H1 (cell line): ENCODE measurements around the gene CDC42. TPM values are rescaled to one million over a fixed set of nuclear protein-coding genes. Genes with fewer than 3 reads are reported as not detected.

Source experiments
- CTCF ChIA-PET: fragments of 300-600 bp; sonication (Branson Sonifier 250); formaldehyde crosslinking; loops from one replicate; lab custom pipeline; 2021; ENCODE audit not compliant: partially characterized antibody; lab: Charles Lee
- POLR2A ChIA-PET: fragments of 300-600 bp; sonication (Branson Sonifier 250); formaldehyde crosslinking; loops from one replicate; lab custom pipeline; 2021; ENCODE audit warnings: inconsistent platforms; ENCODE audit not compliant: partially characterized antibody; lab: Charles Lee
- DNase-seq, 2 experiments: peaks; one replicate each; pipeline versions ENCODE4 v3.0.0 to v3.0.0-alpha.2; 2010 to 2022; ENCODE audit warnings: low spot score in 2 of 2, low read depth in 1 of 2, mixed read lengths in 1 of 2
- FAIRE-seq: peaks from 2 replicates; lab custom pipeline; 2011; peaks lifted over from hg19 to GRCh38; lab: Jason Lieb, UNC
- H2AFZ ChIP-seq: 2 replicates; pipeline ENCODE4 v1.8.1; 2012; ENCODE audit warnings: low read length, inconsistent platforms
- H2AK5ac ChIP-seq: 2 replicates; pipeline ENCODE4 v1.6.1; 2013; ENCODE audit warnings: low read depth, low read length
- H2BK120ac ChIP-seq: replicated peaks from 2 replicates; pipeline ENCODE3; 2013; ENCODE audit warnings: low read depth, low read length, inconsistent platforms
- H2BK12ac ChIP-seq: 2 replicates; pipeline ENCODE4 v1.6.1; 2013; ENCODE audit warnings: low read depth, low read length
- H2BK15ac ChIP-seq: 2 replicates; pipeline ENCODE4 v1.6.1; 2013; ENCODE audit warnings: low read length
- H2BK20ac ChIP-seq: 2 replicates; pipeline ENCODE4 v1.6.1; 2013; ENCODE audit warnings: low read length
- H2BK5ac ChIP-seq: 2 replicates; pipeline ENCODE4 v1.6.1; 2013; ENCODE audit warnings: low read depth, low read length
- H3K14ac ChIP-seq: 2 replicates; pipeline ENCODE4 v1.6.1; 2013; ENCODE audit warnings: inconsistent platforms; ENCODE audit not compliant: insufficient read length
- H3K18ac ChIP-seq: 2 replicates; pipeline ENCODE4 v1.6.1; 2013; ENCODE audit warnings: low read length; ENCODE audit errors: extremely low read depth
- H3K23ac ChIP-seq: 2 replicates; pipeline ENCODE4 v1.6.1; 2013; ENCODE audit warnings: inconsistent platforms; ENCODE audit not compliant: insufficient read length
- H3K23me2 ChIP-seq: 2 replicates; pipeline ENCODE4 v1.6.1; 2013; ENCODE audit warnings: low read depth, low read length
- H3K27ac ChIP-seq: 2 replicates; pipeline ENCODE4 v1.6.1; 2011; ENCODE audit warnings: low read depth, low read length, inconsistent platforms
- H3K27me3 ChIP-seq, 4 experiments: replicated peaks in 1 of 4; 1 replicate in 1 of 4; 2 replicates in 3 of 4; pipeline versions ENCODE4 v1.6.1 to v1.8.1; 2011 to 2013; ENCODE audit warnings: low read length in 3 of 4, mild to moderate bottlenecking in 3 of 4, inconsistent platforms in 2 of 4, mixed read lengths in 2 of 4, moderate library complexity in 1 of 4; ENCODE audit not compliant: control insufficient read depth in 3 of 4, insufficient read depth in 3 of 4; ENCODE audit errors: extremely low read depth in 1 of 4
- H3K36me3 ChIP-seq, 4 experiments: 2 replicates each; pipeline versions ENCODE4 v1.6.1 to v1.8.1; 2011 to 2013; ENCODE audit warnings: mild to moderate bottlenecking in 4 of 4, low read length in 3 of 4, moderate library complexity in 2 of 4, control low read depth in 1 of 4, inconsistent platforms in 1 of 4; ENCODE audit not compliant: insufficient read depth in 4 of 4, control insufficient read depth in 2 of 4
- H3K4ac ChIP-seq: replicated peaks from 2 replicates; pipeline ENCODE3; 2013; ENCODE audit warnings: low read length, low read depth, mixed read lengths, inconsistent platforms; ENCODE audit not compliant: insufficient read length
- H3K4me1 ChIP-seq, 4 experiments: replicated peaks in 1 of 4; 1 replicate in 1 of 4; 2 replicates in 3 of 4; pipeline versions ENCODE4 v1.6.1 to v1.8.1; 2011 to 2013; ENCODE audit warnings: low read length in 3 of 4, inconsistent platforms in 2 of 4, mixed read lengths in 1 of 4; ENCODE audit not compliant: insufficient read depth in 4 of 4, control insufficient read depth in 3 of 4
- H3K4me2 ChIP-seq, 2 experiments: 2 replicates each; pipeline versions ENCODE4 v1.6.1 to v1.8.1; 2011 to 2013; ENCODE audit warnings: low read depth in 2 of 2, low read length in 2 of 2, control low read depth in 1 of 2, inconsistent platforms in 1 of 2, mild to moderate bottlenecking in 1 of 2; ENCODE audit not compliant: insufficient read depth in 1 of 2
- H3K4me3 ChIP-seq, 4 experiments: fragments of 200-600, 300-600 bp in 1 of 4; sonication (generic), shearing (Covaris generic), sonication (Bioruptor Twin) in 1 of 4; 2 replicates each; pipeline versions ENCODE4 v1.5.1 to v1.8.1; 2011 to 2016; ENCODE audit warnings: low read length in 4 of 4, low read depth in 3 of 4, control low read depth in 2 of 4, inconsistent platforms in 2 of 4, mild to moderate bottlenecking in 2 of 4, mixed read lengths in 1 of 4, moderate library complexity in 1 of 4; ENCODE audit not compliant: insufficient read depth in 2 of 4; ENCODE audit errors: extremely low read depth in 1 of 4
- H3K56ac ChIP-seq: replicated peaks from 2 replicates; pipeline ENCODE3; 2013; ENCODE audit warnings: low read depth, mild to moderate bottlenecking, mixed read lengths, low read length, inconsistent platforms; ENCODE audit not compliant: insufficient read length
- H3K79me1 ChIP-seq: 2 replicates; pipeline ENCODE4 v1.6.1; 2013; ENCODE audit warnings: low read depth, low read length, control low read depth
- H3K79me2 ChIP-seq, 2 experiments: 2 replicates each; pipeline versions ENCODE4 v1.6.1 to v1.8.1; 2012 to 2013; ENCODE audit warnings: low read length in 2 of 2, mild to moderate bottlenecking in 2 of 2, inconsistent platforms in 1 of 2; ENCODE audit not compliant: insufficient read depth in 2 of 2, control insufficient read depth in 1 of 2
- H3K9ac ChIP-seq, 4 experiments: replicated peaks in 1 of 4; 1 replicate in 1 of 4; 2 replicates in 3 of 4; pipeline versions ENCODE4 v1.6.1 to v1.8.1; 2011 to 2013; ENCODE audit warnings: low read depth in 3 of 4, low read length in 3 of 4, control low read depth in 2 of 4, mild to moderate bottlenecking in 2 of 4, moderate library complexity in 2 of 4, inconsistent platforms in 1 of 4; ENCODE audit errors: extremely low read depth in 1 of 4
- H3K9me3 ChIP-seq, 2 experiments: 2 replicates each; pipeline versions ENCODE4 v1.6.1 to v1.8.1; 2012 to 2013; ENCODE audit warnings: mild to moderate bottlenecking in 2 of 2, moderate library complexity in 2 of 2, control low read depth in 1 of 2, inconsistent platforms in 1 of 2, low read depth in 1 of 2, low read length in 1 of 2, mixed read lengths in 1 of 2; ENCODE audit not compliant: insufficient read depth in 2 of 2
- H4K20me1 ChIP-seq, 2 experiments: replicated peaks in 1 of 2; 2 replicates each; pipeline versions ENCODE3 to v1.8.1; 2011 to 2013; ENCODE audit warnings: inconsistent platforms in 2 of 2, low read length in 2 of 2, mild to moderate bottlenecking in 1 of 2; ENCODE audit not compliant: insufficient read depth in 2 of 2, control insufficient read depth in 1 of 2
- H4K5ac ChIP-seq: 2 replicates; pipeline ENCODE4 v1.6.1; 2013; ENCODE audit warnings: low read length, low read depth, mixed read lengths, inconsistent platforms; ENCODE audit not compliant: insufficient read length
- H4K8ac ChIP-seq: 2 replicates; pipeline ENCODE4 v1.8.0; 2013; ENCODE audit warnings: mild to moderate bottlenecking, moderate library complexity, low read length, inconsistent platforms; ENCODE audit not compliant: insufficient read depth; ENCODE audit errors: extremely low read depth
- H4K91ac ChIP-seq: replicated peaks from 2 replicates; pipeline ENCODE3; 2013; ENCODE audit warnings: low read length, mixed read lengths, inconsistent platforms; ENCODE audit not compliant: insufficient read length
- CHD2 ChIP-seq: IDR thresholded peaks from 2 replicates; pipeline ENCODE4 v1.6.1; 2012; ENCODE audit warnings: low read length, improper control_type of control experiment
- CREB1 ChIP-seq: IDR thresholded peaks from 2 replicates; pipeline ENCODE4 v1.6.1; 2012; ENCODE audit warnings: inconsistent platforms
- NANOG ChIP-seq: IDR thresholded peaks from 2 replicates; pipeline ENCODE4 v1.6.1; 2011; ENCODE audit warnings: low read length, low read depth, mild to moderate bottlenecking, inconsistent platforms; ENCODE audit not compliant: insufficient read depth, poor library complexity, severe bottlenecking
- RXRA ChIP-seq: IDR thresholded peaks from 2 replicates; pipeline ENCODE4 v1.6.1; 2011; ENCODE audit warnings: low read depth, mild to moderate bottlenecking, low read length, moderate library complexity; ENCODE audit not compliant: insufficient read depth
- SIX5 ChIP-seq: IDR thresholded peaks from 2 replicates; pipeline ENCODE4 v1.6.1; 2011; ENCODE audit warnings: mild to moderate bottlenecking, low read depth, low read length
- SP2 ChIP-seq: IDR thresholded peaks from 2 replicates; pipeline ENCODE4 v1.6.1; 2012; ENCODE audit warnings: mild to moderate bottlenecking, low read length, inconsistent platforms
- TAF7 ChIP-seq: optimal IDR thresholded peaks from 2 replicates; pipeline ENCODE3; 2011; ENCODE audit warnings: low read depth, mild to moderate bottlenecking, inconsistent platforms, low read length, moderate library complexity, borderline replicate concordance
- TCF12 ChIP-seq: IDR thresholded peaks from 2 replicates; pipeline ENCODE4 v1.6.1; 2011; ENCODE audit warnings: low read depth, mild to moderate bottlenecking, low read length
- WGBS, 2 experiments: shearing (Covaris generic) in 1 of 2; methylation state at CpG; one replicate each; pipeline versions ENCODE4 v1.1.6 to v1.1.7; 2013 to 2015; ENCODE audit warnings: low lambda C conversion rate in 2 of 2, mixed read lengths in 2 of 2, inconsistent platforms in 1 of 2, low coverage in 1 of 2, missing lambda C conversion rate in 1 of 2; ENCODE audit not compliant: insufficient replicate concordance in 2 of 2, insufficient coverage in 1 of 2, insufficient read length in 1 of 2; ENCODE audit errors: extremely low coverage in 1 of 2, missing lambda C conversion rate in 1 of 2; 5-methylcytosine and 5-hydroxymethylcytosine counted together
- polyA plus RNA-seq, 7 experiments: library from polyadenylated mRNA; depleted of rRNA in 3 of 7; stranded (reverse) in 5 of 7; unstranded in 2 of 7; fragments of >200 nt in 5 of 7; fragments of 200-250 nt in 2 of 7; gene quantifications; 1 replicate in 5 of 7; 2 replicates in 1 of 7; 4 replicates in 1 of 7; pipeline versions ENCODE4 v1.2.1 to v1.2.3, GENCODE V29; 2011 to 2013; ENCODE audit warnings: missing spikeins in 2 of 7, mixed read lengths in 2 of 7
- total RNA-seq: library from RNA; stranded (reverse); fragmentation: NEBNext Ultra II Directional; extraction: Animal tissue kit (Norgen Biotek cat#: 25700); gene quantifications from 2 replicates; pipeline ENCODE4 v1.2.1, GENCODE V29; 2021
- TF ChIP-seq, protein P1 (sequence below): IDR thresholded peaks from 2 replicates; pipeline ENCODE4 v1.6.1; 2011; ENCODE audit warnings: low read depth, mild to moderate bottlenecking, low read length; ENCODE audit not compliant: insufficient read depth
- TF ChIP-seq, protein P2 (sequence below): IDR thresholded peaks from 2 replicates; pipeline ENCODE4 v1.6.1; 2011; ENCODE audit warnings: low read length, improper control_type of control experiment

The CDC42 gene
- total and polyA plus RNA-seq, 2 of the 8 experiments (the other 6 are each of a cell fraction or from before 2014, with no cell fraction given): 110 to 179 TPM

DNA sequence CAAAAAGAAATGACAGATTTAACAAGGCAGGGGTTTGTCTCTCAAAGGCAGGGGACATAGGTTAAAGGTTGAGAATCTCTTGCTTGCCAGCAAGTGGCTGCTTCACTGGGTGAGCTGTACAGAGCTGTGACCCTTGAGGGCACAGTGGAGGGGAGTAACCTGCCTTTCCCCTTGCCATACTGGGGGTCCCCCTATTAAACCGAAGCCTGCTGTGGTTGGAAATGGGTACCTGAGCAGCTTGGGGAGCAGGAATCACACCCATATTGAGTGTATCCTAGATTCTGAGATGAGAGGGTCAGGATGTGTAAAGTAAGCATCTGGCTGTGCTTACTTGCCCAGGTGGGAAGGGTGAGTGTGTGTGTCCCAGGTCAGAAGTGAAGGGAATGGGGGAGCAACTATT lies 58.6 kb downstream of the CDC42 start:
- Histone ChIP-seq H3K79me2 (peaks cover 5 to 15% of the 10 kb centered on the region in 2 experiments; a peak in 3 of 4 replicates), H2BK120ac (no peak overlapping the region), H3K36me3 (peaks cover 0 to 4% (median 0%) of the 10 kb centered on the region in 4 experiments; a peak in 1 of 8 replicates), H4K8ac (no peak overlapping the region), H2BK15ac (no peak overlapping the region), H3K4me1 (peaks cover 0 to 13% (median 0%) of the 10 kb centered on the region in 4 experiments; a peak in 3 of 7 replicates), H2AFZ (no peak overlapping the region), H3K23ac (no peak overlapping the region), H3K23me2 (no peaks in the 10 kb centered on the region), H2AK5ac (no peak overlapping the region), H3K18ac (no peak overlapping the region), H3K79me1 (peaks cover 10% of the 10 kb centered on the region), H3K4ac (no peak overlapping the region), H3K14ac (no peak overlapping the region), H3K4me3 (no peak overlapping the region), H2BK5ac (0 out of 2 replicates have a peak overlapping the region, but pooled peaks have one; percentile 16), H4K91ac (no peak overlapping the region), H3K56ac (no peak overlapping the region), H4K5ac (no peak overlapping the region), H3K27ac (no peak overlapping the region), H4K20me1 (peaks cover 0 to 6% of the 10 kb centered on the region in 2 experiments), H3K9ac (no peak overlapping the region), H3K4me2 (no peak overlapping the region), H3K9me3 (no peaks in the 10 kb centered on the region), H2BK20ac (no peak overlapping the region), H3K27me3 (no peaks in the 10 kb centered on the region), H2BK12ac (no peak overlapping the region)
- ChIA-PET POLR2A (interaction anchor here (1.1 to 2.4 kb wide), 3 partner anchors 11 to 58 kb away, joined by 3 to 10 read pairs (median 3); partner anchors contain the start of gene CDC42), CTCF (interaction anchor here (0.6 to 8.1 kb wide), 7 partner anchors 11 to 309 kb away, joined by 3 to 46 read pairs (median 3); no protein-coding TSS in a partner anchor)
- TF ChIP-seq, protein P1, sequence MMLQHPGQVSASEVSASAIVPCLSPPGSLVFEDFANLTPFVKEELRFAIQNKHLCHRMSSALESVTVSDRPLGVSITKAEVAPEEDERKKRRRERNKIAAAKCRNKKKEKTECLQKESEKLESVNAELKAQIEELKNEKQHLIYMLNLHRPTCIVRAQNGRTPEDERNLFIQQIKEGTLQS: no peak
- no peak for TF ChIP-seq TAF7
- no peak for TF ChIP-seq CREB1
- TF ChIP-seq, protein P2, sequence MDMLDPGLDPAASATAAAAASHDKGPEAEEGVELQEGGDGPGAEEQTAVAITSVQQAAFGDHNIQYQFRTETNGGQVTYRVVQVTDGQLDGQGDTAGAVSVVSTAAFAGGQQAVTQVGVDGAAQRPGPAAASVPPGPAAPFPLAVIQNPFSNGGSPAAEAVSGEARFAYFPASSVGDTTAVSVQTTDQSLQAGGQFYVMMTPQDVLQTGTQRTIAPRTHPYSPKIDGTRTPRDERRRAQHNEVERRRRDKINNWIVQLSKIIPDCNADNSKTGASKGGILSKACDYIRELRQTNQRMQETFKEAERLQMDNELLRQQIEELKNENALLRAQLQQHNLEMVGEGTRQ: no peak
- TF ChIP-seq NANOG: no peak
- TF ChIP-seq CHD2: no peak
- no peak for TF ChIP-seq RXRA
- no peak for TF ChIP-seq SP2
- no peak for TF ChIP-seq SIX5
- TF ChIP-seq TCF12: no peak
- FAIRE-seq: no peak
- DNase-seq: no peak
- 85% methylated on average over 1 of the region's 1 CpG; no CpG with 5 or more reads in 1 of the 2 experiments for WGBS, 2 experiments
